WI38 (cell line): ENCODE measurements around the gene SP5.
"Not testable (repeated sequence)": the region's sequence is repeated elsewhere in the genome, so short reads cannot be mapped to it uniquely, and the experiment has no call there.

Experiments used
- H3K4me3 ChIP-seq: 2 replicates; pipeline ENCODE4 v1.5.1; 2011; ENCODE audit warnings: low read depth, mild to moderate bottlenecking, control low read depth, low read length
- TF ChIP-seq, protein P1 (sequence below): IDR thresholded peaks from 2 replicates; pipeline ENCODE4 v1.5.1; 2012; ENCODE audit warnings: low read depth, mild to moderate bottlenecking, control low read depth, low read length

Gene SP5

DNA sequence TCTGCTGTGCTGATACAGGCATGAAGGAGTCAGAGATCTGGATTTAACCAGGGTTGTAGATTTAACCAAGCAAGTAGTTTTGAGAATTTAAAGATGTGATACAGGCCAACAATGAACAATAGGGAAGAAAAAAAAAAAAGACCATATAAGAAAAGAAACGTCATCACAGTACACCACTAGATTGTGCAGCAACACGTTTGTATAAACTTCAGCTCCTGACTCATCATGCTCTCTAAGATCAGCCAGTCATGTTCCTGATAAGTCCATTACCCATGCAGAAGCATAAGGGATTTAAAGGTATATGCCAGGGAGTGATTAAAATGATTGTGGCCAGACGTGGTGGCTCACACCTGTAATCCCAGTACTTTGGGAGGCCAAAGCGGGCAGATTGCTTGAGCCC lies 32.8 kb downstream of the SP5 start:
- TF ChIP-seq, protein P1, sequence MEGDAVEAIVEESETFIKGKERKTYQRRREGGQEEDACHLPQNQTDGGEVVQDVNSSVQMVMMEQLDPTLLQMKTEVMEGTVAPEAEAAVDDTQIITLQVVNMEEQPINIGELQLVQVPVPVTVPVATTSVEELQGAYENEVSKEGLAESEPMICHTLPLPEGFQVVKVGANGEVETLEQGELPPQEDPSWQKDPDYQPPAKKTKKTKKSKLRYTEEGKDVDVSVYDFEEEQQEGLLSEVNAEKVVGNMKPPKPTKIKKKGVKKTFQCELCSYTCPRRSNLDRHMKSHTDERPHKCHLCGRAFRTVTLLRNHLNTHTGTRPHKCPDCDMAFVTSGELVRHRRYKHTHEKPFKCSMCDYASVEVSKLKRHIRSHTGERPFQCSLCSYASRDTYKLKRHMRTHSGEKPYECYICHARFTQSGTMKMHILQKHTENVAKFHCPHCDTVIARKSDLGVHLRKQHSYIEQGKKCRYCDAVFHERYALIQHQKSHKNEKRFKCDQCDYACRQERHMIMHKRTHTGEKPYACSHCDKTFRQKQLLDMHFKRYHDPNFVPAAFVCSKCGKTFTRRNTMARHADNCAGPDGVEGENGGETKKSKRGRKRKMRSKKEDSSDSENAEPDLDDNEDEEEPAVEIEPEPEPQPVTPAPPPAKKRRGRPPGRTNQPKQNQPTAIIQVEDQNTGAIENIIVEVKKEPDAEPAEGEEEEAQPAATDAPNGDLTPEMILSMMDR = no peak
- H3K4me3 ChIP-seq = no peak overlapping the region

DNA sequence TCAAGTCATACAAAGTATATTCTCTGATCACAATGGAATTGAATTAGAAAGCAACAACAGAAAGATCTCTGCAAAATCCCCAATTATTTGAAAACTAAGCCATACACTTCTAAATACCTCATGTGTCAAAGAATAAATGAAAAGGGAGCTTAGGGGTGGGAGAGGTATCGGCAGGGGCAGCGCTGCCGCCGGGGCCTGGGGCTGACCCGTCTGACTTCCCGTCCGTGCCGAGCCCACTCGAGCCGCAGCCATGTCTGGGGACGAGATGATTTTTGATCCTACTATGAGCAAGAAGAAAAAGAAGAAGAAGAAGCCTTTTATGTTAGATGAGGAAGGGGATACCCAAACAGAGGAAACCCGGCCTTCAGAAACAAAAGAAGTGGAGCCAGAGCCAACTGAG lies 36.4 kb downstream of the SP5 start:
- not testable (repeated sequence) for H3K4me3 ChIP-seq

DNA sequence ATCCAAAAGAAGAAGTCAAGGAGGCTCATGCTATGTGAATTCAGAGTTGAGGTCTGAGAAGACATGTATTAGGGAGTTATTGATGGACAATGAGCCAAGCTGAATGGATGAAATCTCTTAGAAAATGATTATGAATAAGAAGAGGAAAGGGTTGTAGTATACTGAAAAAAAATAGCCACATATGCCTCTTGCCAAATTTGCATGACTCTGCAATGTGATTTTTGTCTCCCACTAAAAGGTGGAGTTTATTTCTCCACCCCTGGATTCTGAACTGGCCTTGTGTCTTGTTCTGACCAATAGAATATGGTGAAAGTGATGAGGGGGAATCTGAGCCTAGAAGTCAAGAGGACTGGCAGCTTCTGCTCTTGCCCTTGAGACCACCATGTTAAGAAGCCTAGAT lies 46.4 kb downstream of the SP5 start:
- TF ChIP-seq, protein P1 = no peak
- no peak overlapping the region for H3K4me3 ChIP-seq

GRCh38 chr2:170762760-170763159 lies 47.6 kb downstream of the SP5 start:
- TF ChIP-seq, protein P1 = no peak
- H3K4me3 ChIP-seq = no peak overlapping the region

DNA sequence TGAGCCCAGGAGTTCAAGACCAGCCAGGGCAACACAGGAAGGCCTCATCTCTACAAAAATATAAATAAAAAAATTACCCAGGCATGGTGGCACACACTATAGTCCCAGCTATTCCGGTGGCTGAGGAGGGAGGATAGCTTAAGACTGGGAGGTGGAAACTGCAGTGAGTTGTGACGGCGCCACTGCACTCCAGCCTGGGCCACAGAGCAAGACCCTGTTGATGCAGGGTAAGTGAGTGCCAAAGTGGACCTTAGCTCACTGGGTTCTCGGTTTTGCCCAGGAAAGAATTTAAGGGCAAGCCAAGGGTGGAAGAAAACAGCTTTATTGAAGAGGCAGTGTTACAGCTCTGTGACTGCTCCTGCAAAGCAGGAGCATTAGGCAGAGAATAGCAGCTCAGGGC lies 48.1 kb downstream of the SP5 start:
- TF ChIP-seq, protein P1 = no peak
- no peak overlapping the region for H3K4me3 ChIP-seq

DNA sequence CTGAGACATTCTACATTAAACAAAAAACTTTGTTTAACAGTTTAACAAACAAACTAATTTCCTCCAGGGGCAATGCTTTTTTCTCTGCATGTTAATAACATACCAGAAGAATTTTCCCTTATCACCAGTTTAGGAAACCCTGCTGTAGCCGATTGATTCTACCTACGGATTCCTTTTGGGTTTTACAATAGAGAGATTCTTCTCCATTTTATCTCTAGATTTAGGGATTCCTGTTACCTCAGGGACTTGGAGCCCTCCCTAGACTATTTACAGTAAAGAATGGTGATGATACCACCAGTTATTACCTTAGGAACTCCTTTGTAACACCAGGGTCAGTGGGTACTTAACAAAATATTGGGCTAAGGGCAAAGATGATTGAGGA lies 49.7 kb downstream of the SP5 start:
- TF ChIP-seq, protein P1 = no peak
- no peak overlapping the region for H3K4me3 ChIP-seq

DNA sequence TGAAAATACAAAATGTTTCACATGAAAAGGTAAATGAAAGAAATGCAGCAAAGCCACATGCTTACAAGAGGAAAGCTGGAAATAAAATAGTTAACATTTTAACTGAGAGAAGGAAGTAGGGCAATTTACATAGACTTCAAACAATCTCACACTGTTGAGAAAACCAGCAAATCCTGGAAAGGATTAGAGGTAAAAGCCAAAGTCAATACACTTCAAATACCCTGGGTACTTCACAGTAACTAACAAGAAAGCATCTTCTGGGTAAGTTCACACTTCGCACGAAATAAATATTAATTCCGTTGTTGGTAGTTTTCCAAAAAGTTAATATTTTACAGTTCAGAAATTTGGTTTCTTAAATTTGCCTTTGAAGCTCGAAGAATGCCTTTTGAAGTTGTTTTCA lies 51.6 kb downstream of the SP5 start:
- TF ChIP-seq, protein P1 = no peak
- no peak overlapping the region for H3K4me3 ChIP-seq
